Measurements from ENCODE around the gene PSAP. TPM values are rescaled to one million over a fixed set of nuclear protein-coding genes. Genes with fewer than 3 reads are reported as not detected.

Gene PSAP
- total and polyA plus RNA-seq, 9 donors, result 632 to 3,407 (median 1,118) TPM

- WGBS, 3 donors, result 0 to 6% (median 3%) methylated on average over 2 of the region's 2 CpGs
- Histone ChIP-seq H3K36me3 (no peaks in the 10 kb centered on the region), H3K4me3 (peak overlapping the region; percentile 84), H3K27ac (peak overlapping the region; percentile 79 to 87), H3K4me1 (ENCODE audit: insufficient read depth) (peaks cover 32% of the 10 kb centered on the region), H3K27me3 (no peaks in the 10 kb centered on the region), H3K9me3 (no peaks in the 10 kb centered on the region)
- peak; percentile 80 to 90 (median 83) for DNase-seq
- intact Hi-C loops (cut with DNase I), result loop anchor here (2.0 to 10.0 kb wide), 6 partner anchors 45 to 390 kb away; partner anchors contain the start of gene CDH23 (in 1 of the 4)
- TF ChIP-seq POLR2A (IDR thresholded peaks at IDR 0.05) (peak; percentile 30), CTCF (IDR thresholded peaks at IDR 0.05) (no peak), EP300 (IDR thresholded peaks at IDR 0.05) (peak; percentile 40)
These were observed 79.0 kb downstream of the PSAP start for GRCh38 chr10:71771821-71772617.

- no peaks in the 10 kb centered on the region for H3K27me3 ChIP-seq
- WGBS, 3 donors, result 22 to 53% (median 23%) methylated on average over 2 of the region's 2 CpGs
- DNase-seq, result peak in 1 of 5 donors; percentile 35
- peaks cover 40% of the 10 kb centered on the region for H3K4me1 ChIP-seq (ENCODE audit: insufficient read depth)
- peak overlapping the region; percentile 84 for H3K4me3 ChIP-seq
- intact Hi-C loops (cut with DNase I), result loop anchor here in 2 of 4 donors (5.0 to 10.0 kb wide), 4 partner anchors 44 to 389 kb away; partner anchors contain the start of gene CDH23 (in 1 of the 2)
- no peak for TF ChIP-seq EP300 (IDR thresholded peaks at IDR 0.05)
- no peaks in the 10 kb centered on the region for H3K36me3 ChIP-seq
- peak overlapping the region; percentile 79 to 87 for H3K27ac ChIP-seq
- no peaks in the 10 kb centered on the region for H3K9me3 ChIP-seq
These were observed 79.8 kb downstream of the PSAP start for GRCh38 chr10:71771204-71771603.

- Histone ChIP-seq H3K4me1 (ENCODE audit: insufficient read depth) (peaks cover 44% of the 10 kb centered on the region), H3K9me3 (no peaks in the 10 kb centered on the region), H3K27ac (peak overlapping the region; percentile 79 to 87), H3K27me3 (no peaks in the 10 kb centered on the region), H3K4me3 (no peak overlapping the region), H3K36me3 (no peaks in the 10 kb centered on the region)
- TF ChIP-seq EP300 (IDR thresholded peaks at IDR 0.05) (no peak), CTCF (IDR thresholded peaks at IDR 0.05) (no peak), POLR2A (IDR thresholded peaks at IDR 0.05) (no peak)
- peak in 1 of 5 donors; percentile 28 for DNase-seq
- intact Hi-C loops (cut with DNase I), result loop anchor here in 2 of 4 donors (5.0 to 10.0 kb wide), 4 partner anchors 43 to 388 kb away; partner anchors contain the start of gene CDH23 (in 1 of the 2)
- WGBS, 3 donors, result 78 to 88% (median 85%) methylated on average over 3 of the region's 3 CpGs
These were observed 80.3 kb downstream of the PSAP start for GRCh38 chr10:71770789-71771188.

- no peak for TF ChIP-seq EP300 (IDR thresholded peaks at IDR 0.05)
- Histone ChIP-seq H3K9me3 (no peaks in the 10 kb centered on the region), H3K27ac (peak overlapping the region; percentile 79 to 87), H3K4me3 (no peak overlapping the region), H3K4me1 (ENCODE audit: insufficient read depth) (peaks cover 47% of the 10 kb centered on the region), H3K27me3 (no peaks in the 10 kb centered on the region), H3K36me3 (no peaks in the 10 kb centered on the region)
- WGBS, 3 donors, result 78 to 90% (median 83%) methylated on average over 3 of the region's 3 CpGs
- DNase-seq, result peak in 1 of 5 donors; percentile 45
- intact Hi-C loops (cut with DNase I), result loop anchor here in 2 of 4 donors (5.0 to 10.0 kb wide), 4 partner anchors 43 to 388 kb away; partner anchors contain the start of gene CDH23 (in 1 of the 2)
These were observed 80.8 kb downstream of the PSAP start for GRCh38 chr10:71770255-71770654.

- WGBS, 3 donors, result 22 to 25% (median 22%) methylated on average over 5 of the region's 5 CpGs
- TF ChIP-seq POLR2A (IDR thresholded peaks at IDR 0.05), result no peak
- Histone ChIP-seq H3K4me3 (no peak overlapping the region), H3K9me3 (no peaks in the 10 kb centered on the region), H3K4me1 (ENCODE audit: insufficient read depth) (peaks cover 53% of the 10 kb centered on the region), H3K27ac (peak overlapping the region; percentile 54 to 87), H3K36me3 (no peaks in the 10 kb centered on the region), H3K27me3 (no peaks in the 10 kb centered on the region)
- intact Hi-C loops (cut with DNase I), result no loop called here
- peak in 1 of 5 donors; percentile 14 for DNase-seq
These were observed 81.7 kb downstream of the PSAP start for GRCh38 chr10:71769279-71769823.
